GM23338 (cell line): Measurements from ENCODE around the gene LSM14A. TPM values are rescaled to one million over a fixed set of nuclear protein-coding genes. Genes with fewer than 3 reads are reported as not detected.
"Not testable (repeated sequence)": the region's sequence is repeated elsewhere in the genome, so short reads cannot be mapped to it uniquely, and the experiment has no call there.

Source experiments
- ATAC-seq: fragments of 200-7000 bp; cut with Tn5 transposase; 3 replicates; pipeline ENCODE4 v1.9.1; 2020
- DNase-seq: peaks from one replicate; pipeline ENCODE4 v3.0.0-alpha.2; 2015; ENCODE audit warnings: low spot score
- H2AFZ ChIP-seq: fragments of 200-600 bp; sonication (generic); 2 replicates; pipeline ENCODE4 v1.8.0; 2016; ENCODE audit warnings: antibody characterized with exemption, mild to moderate bottlenecking, moderate library complexity
- H3F3A ChIP-seq: fragments of 200-600 bp; sonication (generic); replicated peaks from 2 replicates; pipeline ENCODE4 v1.8.0; 2017; ENCODE audit warnings: antibody characterized with exemption, mixed run types, low read depth
- H3K27ac ChIP-seq: fragments of 200-600 bp; sonication (generic); 2 replicates; pipeline ENCODE4 v1.6.1; 2016; ENCODE audit warnings: low read depth
- H3K27me3 ChIP-seq: fragments of 200-600 bp; sonication (generic); 2 replicates; pipeline ENCODE4 v1.8.0; 2016; ENCODE audit warnings: mild to moderate bottlenecking, mixed run types, moderate library complexity; ENCODE audit not compliant: insufficient read depth
- H3K36me3 ChIP-seq: fragments of 200-600 bp; sonication (generic); 2 replicates; pipeline ENCODE4 v1.8.0; 2016; ENCODE audit warnings: mild to moderate bottlenecking; ENCODE audit not compliant: insufficient read depth
- H3K4me1 ChIP-seq: fragments of 200-600 bp; sonication (generic); 2 replicates; pipeline ENCODE4 v1.8.0; 2016; ENCODE audit warnings: mild to moderate bottlenecking, moderate library complexity; ENCODE audit not compliant: insufficient read depth
- H3K4me2 ChIP-seq: fragments of 200-600 bp; sonication (generic); 2 replicates; pipeline ENCODE4 v1.7.1; 2017; ENCODE audit warnings: mixed run types
- H3K4me3 ChIP-seq: fragments of 200-600 bp; sonication (generic); 2 replicates; pipeline ENCODE4 v1.6.1; 2016; ENCODE audit warnings: mixed run types
- H3K79me2 ChIP-seq: fragments of 200-600 bp; sonication (generic); replicated peaks from 2 replicates; pipeline ENCODE4 v1.8.0; 2017; ENCODE audit warnings: mild to moderate bottlenecking; ENCODE audit not compliant: insufficient read depth
- H3K9me2 ChIP-seq: fragments of 200-600 bp; sonication (generic); 2 replicates; pipeline ENCODE4 v1.8.0; 2017; ENCODE audit not compliant: insufficient read depth
- H4K20me1 ChIP-seq: fragments of 200-600 bp; sonication (generic); replicated peaks from 2 replicates; pipeline ENCODE4 v1.8.0; 2017; ENCODE audit warnings: mild to moderate bottlenecking; ENCODE audit not compliant: insufficient read depth
- H3K27ac Mint-ChIP-seq: 2 replicates; pipeline ENCODE4 v1.8.0; 2020; ENCODE audit warnings: inconsistent platforms, mild to moderate bottlenecking, moderate library complexity, mixed read lengths
- H3K27me3 Mint-ChIP-seq: 3 replicates; pipeline ENCODE4 v1.8.0; 2022; ENCODE audit warnings: low read depth, mild to moderate bottlenecking, moderate library complexity, mixed read lengths, inconsistent platforms; ENCODE audit not compliant: insufficient read depth, poor library complexity
- H3K36me3 Mint-ChIP-seq: 3 replicates; pipeline ENCODE4 v1.8.0; 2021; ENCODE audit warnings: low read depth, mild to moderate bottlenecking, inconsistent platforms, moderate library complexity, mixed read lengths
- H3K4me1 Mint-ChIP-seq: 3 replicates; pipeline ENCODE4 v1.8.0; 2020; ENCODE audit warnings: mild to moderate bottlenecking, inconsistent platforms, mixed read lengths
- H3K4me3 Mint-ChIP-seq: 3 replicates; pipeline ENCODE4 v1.8.0; 2021; ENCODE audit warnings: moderate library complexity, mild to moderate bottlenecking, inconsistent platforms, mixed read lengths
- H3K9me3 Mint-ChIP-seq: 3 replicates; pipeline ENCODE4 v1.8.0; 2020; ENCODE audit warnings: moderate library complexity, mild to moderate bottlenecking, inconsistent platforms, mixed read lengths
- CREB1 ChIP-seq: fragments of 250-450 bp; sonication (Bioruptor Pico); IDR thresholded peaks from 2 replicates; pipeline ENCODE4 v1.5.0; 2020; ENCODE audit warnings: low read depth, mild to moderate bottlenecking, moderate library complexity
- ETS1 ChIP-seq: IDR thresholded peaks from 2 replicates; pipeline ENCODE4 v1.6.1; 2016; ENCODE audit warnings: antibody characterized with exemption
- JUNB ChIP-seq: IDR thresholded peaks from one replicate; pipeline ENCODE4 v1.6.1; 2016; ENCODE audit warnings: antibody characterized with exemption; ENCODE audit not compliant: unreplicated experiment
- NANOG ChIP-seq: IDR thresholded peaks from 2 replicates; pipeline ENCODE4 v1.6.1; 2016; ENCODE audit warnings: antibody characterized with exemption, borderline replicate concordance
- POLR2AphosphoS5 ChIP-seq: IDR thresholded peaks from 2 replicates; pipeline ENCODE4 v1.6.1; 2016; ENCODE audit warnings: antibody characterized with exemption, low read depth
- ZNF114 ChIP-seq: fragments of 250-450 bp; sonication (Bioruptor Pico); IDR thresholded peaks from 2 replicates; pipeline ENCODE4 v1.5.0; 2020; ENCODE audit warnings: mild to moderate bottlenecking, moderate library complexity
- ZNF462 ChIP-seq: fragments of 250-450 bp; sonication (Bioruptor Pico); IDR thresholded peaks from 2 replicates; pipeline ENCODE4 v1.5.0; 2020; ENCODE audit warnings: mild to moderate bottlenecking, moderate library complexity
- polyA plus RNA-seq: library from polyadenylated mRNA; unstranded; fragments of >200 nt; fragmentation: Nextera tagmentation; extraction: Ambion mirVana; gene quantifications from 2 replicates; pipeline ENCODE4 v1.2.1, GENCODE V29; 2016
- total RNA-seq: library from RNA; depleted of rRNA; stranded (reverse); fragments of >200 nt; shearing (Covaris generic); gene quantifications from 2 replicates; pipeline ENCODE4 v1.2.3, GENCODE V29; 2014

The LSM14A gene
- total and polyA plus RNA-seq, 2 experiments from 2014 or later = 109 to 166 TPM

DNA sequence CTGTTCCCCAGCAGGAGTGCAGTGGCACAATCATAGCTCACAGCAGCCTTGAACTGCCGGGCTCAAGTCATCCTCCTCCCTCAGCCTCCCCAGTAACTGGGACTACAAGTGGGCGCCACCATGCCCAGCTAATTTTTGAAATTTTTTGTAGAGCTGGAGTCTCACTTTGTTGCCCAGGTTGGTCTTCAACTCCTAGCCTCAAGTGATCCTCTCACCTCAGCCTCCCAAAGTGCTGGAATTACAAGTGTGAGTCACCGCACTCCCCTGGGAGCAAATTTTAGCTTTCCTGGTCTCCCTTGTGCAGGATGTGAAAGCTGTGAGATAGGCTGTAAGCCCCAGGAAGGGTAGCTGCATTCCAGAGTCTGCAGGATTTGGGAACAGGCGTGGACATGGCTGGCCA is 76.6 kb downstream of the LSM14A start (continued):
- no peak for TF ChIP-seq ZNF462 (CRISPR knock-in tag)
- no peak for TF ChIP-seq POLR2AphosphoS5
- TF ChIP-seq JUNB = no peak
- TF ChIP-seq ZNF114 (CRISPR knock-in tag) = no peak
- no peak for TF ChIP-seq ETS1
- no peak for TF ChIP-seq CREB1 (CRISPR knock-in tag)
- no peak for TF ChIP-seq NANOG

DNA sequence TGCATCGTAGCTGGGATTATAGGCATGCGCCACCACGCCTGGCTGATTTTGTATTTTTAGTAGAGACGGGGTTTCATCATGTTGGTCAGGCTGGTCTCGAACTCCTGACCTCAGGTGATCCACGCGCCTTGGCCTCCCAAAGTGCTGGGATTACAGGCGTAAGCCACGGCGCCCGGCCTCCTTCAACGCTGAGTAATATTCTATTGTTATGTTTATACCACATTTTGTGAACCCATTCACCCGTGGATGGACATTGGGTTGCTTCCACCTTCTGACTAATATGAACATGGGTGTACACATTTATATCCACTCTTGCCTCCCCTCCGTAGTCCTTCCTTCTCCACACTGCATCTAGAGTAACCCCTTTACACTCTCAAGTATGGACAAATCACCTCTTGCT is 80.9 kb downstream of the LSM14A start:
- not testable (repeated sequence) for H3K9me3 Mint-ChIP-seq, ATAC-seq, H4K20me1 ChIP-seq, H3K9me2 ChIP-seq, H3F3A ChIP-seq, H3K4me1 Mint-ChIP-seq, H3K4me3 ChIP-seq, DNase-seq, H2AFZ ChIP-seq, H3K36me3 ChIP-seq, H3K27ac Mint-ChIP-seq, H3K4me1 ChIP-seq, H3K36me3 Mint-ChIP-seq, H3K27me3 ChIP-seq
- Mint-ChIP-seq H3K4me3 (peak overlapping the region; percentile 95), H3K27me3 (peaks cover 15% of the 10 kb centered on the region)
- Histone ChIP-seq H3K27ac (peak overlapping the region; percentile 90; the same call in 1 of the 2 replicates), H3K79me2 (peaks cover 28% of the 10 kb centered on the region), H3K4me2 (peak overlapping the region; percentile 80; the same call in 1 of the 2 replicates)

DNA sequence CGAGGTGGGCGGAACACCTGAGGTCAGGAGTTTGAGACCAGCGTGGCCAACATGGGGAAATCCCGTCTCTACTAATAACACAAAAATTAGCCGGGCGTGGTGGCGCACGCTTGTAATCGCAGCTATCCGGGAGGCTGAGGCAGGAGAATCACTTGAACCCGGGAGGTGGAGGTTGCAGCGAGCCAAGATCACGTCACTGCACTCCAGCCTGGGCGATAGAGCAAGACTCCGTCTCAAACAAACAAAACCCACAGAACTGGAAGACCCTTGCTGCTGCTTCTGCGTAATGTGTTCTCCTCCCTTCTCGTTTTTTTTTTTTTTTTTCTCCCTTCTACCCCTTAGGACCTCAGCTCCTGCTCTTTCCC is 81.4 kb downstream of the LSM14A start:
- peak overlapping the region; percentile 80 for H3K4me2 ChIP-seq
- H3K79me2 ChIP-seq = peaks cover 29% of the 10 kb centered on the region
- peak overlapping the region; percentile 97 for H3K27ac Mint-ChIP-seq
- not testable (repeated sequence) for ATAC-seq, H3K9me3 Mint-ChIP-seq, H4K20me1 ChIP-seq, H3F3A ChIP-seq, H3K4me1 Mint-ChIP-seq, H3K36me3 ChIP-seq, H3K36me3 Mint-ChIP-seq, H3K9me2 ChIP-seq, H3K27me3 ChIP-seq, DNase-seq, H3K4me1 ChIP-seq
- peaks cover 15% of the 10 kb centered on the region for H3K27me3 Mint-ChIP-seq
- H2AFZ ChIP-seq = peak overlapping the region; percentile 99
- H3K27ac ChIP-seq = peak overlapping the region; percentile 90
- peak overlapping the region; percentile 97 for H3K4me3 ChIP-seq
- H3K4me3 Mint-ChIP-seq = peak overlapping the region; percentile 95
